ENCODE measurements around the gene DNM1.
"Not testable (repeated sequence)": the region's sequence is repeated elsewhere in the genome, so short reads cannot be mapped to it uniquely, and the experiment has no call there.

The DNM1 gene

GRCh38 chr9:128275198-128276007 lies 72.2 kb downstream of the DNM1 start, which contains the start of gene GOLGA2:
Gene GOLGA2, minus strand, starts transcription at chr9:128276007. Its CDS starts 31 bp downstream, at chr9:128275976.
- H3K4me3 ChIP-seq (ENCODE audit: low read depth, low read length): peak within 1 kb of the TSS; percentile 92
- no peak for TF ChIP-seq CTCF (IDR thresholded peaks at IDR 0.05; ENCODE audit: low read depth, low read length)
- in situ Hi-C loops (cut with HindIII; ENCODE audit: low sequenced_read_pairs): no loop called here
- peak; percentile 42 for DNase-seq (ENCODE audit: low read depth, low spot score)

GRCh38 chr9:128276008-128276573 lies 72.9 kb downstream of the DNM1 start, which contains the start of gene SWI5:
Gene SWI5, plus strand, starts transcription at chr9:128276276.
- peak within 1 kb of the TSS; percentile 92 for H3K4me3 ChIP-seq (ENCODE audit: low read depth, low read length)
- peak; percentile 99 for DNase-seq (ENCODE audit: low read depth, low spot score)
- TF ChIP-seq CTCF (IDR thresholded peaks at IDR 0.05; ENCODE audit: low read depth, low read length): no peak
- in situ Hi-C loops (cut with HindIII; ENCODE audit: low sequenced_read_pairs): no loop called here

- TF ChIP-seq CTCF (IDR thresholded peaks at IDR 0.05; ENCODE audit: low read depth, low read length): no peak
- in situ Hi-C loops (cut with HindIII; ENCODE audit: low sequenced_read_pairs): no loop called here
- peak; percentile 25 for DNase-seq (ENCODE audit: low read depth, low spot score)
Observed at GRCh38 chr9:128276574-128277270, 73.5 kb downstream of the DNM1 start.

GRCh38 chr9:128279088-128280073 lies 76.2 kb downstream of the DNM1 start:
- H3K4me3 ChIP-seq (ENCODE audit: low read depth, low read length); in situ Hi-C loops (cut with HindIII; ENCODE audit: low sequenced_read_pairs); DNase-seq (ENCODE audit: low read depth, low spot score): not testable (repeated sequence)

More at GRCh38 chr9:128276574-128277270, 73.5 kb downstream of the DNM1 start:
- H3K4me3 ChIP-seq (ENCODE audit: low read depth, low read length): peak overlapping the region; percentile 92

GRCh38 chr9:128280084-128280622 lies 77.0 kb downstream of the DNM1 start:
- DNase-seq (ENCODE audit: low read depth, low spot score): no peak
- H3K4me3 ChIP-seq (ENCODE audit: low read depth, low read length): no peak overlapping the region
- in situ Hi-C loops (cut with HindIII; ENCODE audit: low sequenced_read_pairs): no loop called here
- TF ChIP-seq CTCF (IDR thresholded peaks at IDR 0.05; ENCODE audit: low read depth, low read length): no peak

- in situ Hi-C loops (cut with HindIII; ENCODE audit: low sequenced_read_pairs): no loop called here
- no peak overlapping the region for H3K4me3 ChIP-seq (ENCODE audit: low read depth, low read length)
- peak; percentile 46 for DNase-seq (ENCODE audit: low read depth, low spot score)
- TF ChIP-seq CTCF (IDR thresholded peaks at IDR 0.05; ENCODE audit: low read depth, low read length): no peak
Observed at GRCh38 chr9:128282500-128282899, 79.3 kb downstream of the DNM1 start.

Data from astrocyte of the spinal cord (primary cell).